ENCODE results near the gene NR1D1.

GRCh38 chr17:40056379-40057015 lies 43.9 kb downstream of the NR1D1 start:
- TF ChIP-seq ZNF8 (CRISPR knock-in tag; IDR thresholded peaks at IDR 0.05) (no peak), ZC3H10 (CRISPR knock-in tag; IDR thresholded peaks at IDR 0.05) (no peak), ESRRG (CRISPR knock-in tag; IDR thresholded peaks at IDR 0.05) (no peak), RARB (CRISPR knock-in tag; IDR thresholded peaks at IDR 0.05) (no peak), PPARA (CRISPR knock-in tag; IDR thresholded peaks at IDR 0.05; ENCODE audit: borderline replicate concordance) (no peak), ZNF70 (CRISPR knock-in tag; IDR thresholded peaks at IDR 0.05) (no peak), SNAI2 (CRISPR knock-in tag; IDR thresholded peaks at IDR 0.05) (no peak)
- TF ChIP-seq, protein P1, sequence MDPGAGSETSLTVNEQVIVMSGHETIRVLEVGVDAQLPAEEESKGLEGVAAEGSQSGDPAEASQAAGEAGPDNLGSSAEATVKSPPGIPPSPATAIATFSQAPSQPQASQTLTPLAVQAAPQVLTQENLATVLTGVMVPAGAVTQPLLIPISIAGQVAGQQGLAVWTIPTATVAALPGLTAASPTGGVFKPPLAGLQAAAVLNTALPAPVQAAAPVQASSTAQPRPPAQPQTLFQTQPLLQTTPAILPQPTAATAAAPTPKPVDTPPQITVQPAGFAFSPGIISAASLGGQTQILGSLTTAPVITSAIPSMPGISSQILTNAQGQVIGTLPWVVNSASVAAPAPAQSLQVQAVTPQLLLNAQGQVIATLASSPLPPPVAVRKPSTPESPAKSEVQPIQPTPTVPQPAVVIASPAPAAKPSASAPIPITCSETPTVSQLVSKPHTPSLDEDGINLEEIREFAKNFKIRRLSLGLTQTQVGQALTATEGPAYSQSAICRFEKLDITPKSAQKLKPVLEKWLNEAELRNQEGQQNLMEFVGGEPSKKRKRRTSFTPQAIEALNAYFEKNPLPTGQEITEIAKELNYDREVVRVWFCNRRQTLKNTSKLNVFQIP (CRISPR knock-in tag; IDR thresholded peaks at IDR 0.05; ENCODE audit: borderline replicate concordance, low read depth): no peak
